Liver (tissue), 3 donors: ENCODE data around the gene DMTF1.

ENCODE experiments used
- FOXA1 ChIP-seq: IDR thresholded peaks from 2 replicates; pipeline ENCODE4 v1.6.1; 2016; ENCODE audit warnings: antibody characterized with exemption
- GABPA ChIP-seq, 2 donors: IDR thresholded peaks in 1 of 2; conservative IDR thresholded peaks in 1 of 2; 2 replicates each; pipeline ENCODE4 v1.6.1; 2016; ENCODE audit warnings: antibody characterized with exemption in 2 of 2, mild to moderate bottlenecking in 1 of 2, moderate library complexity in 1 of 2
- JUND ChIP-seq, 2 donors: IDR thresholded peaks; 2 replicates each; pipeline ENCODE4 v1.6.1; 2016; ENCODE audit warnings: antibody characterized with exemption in 2 of 2
- NR2F2 ChIP-seq: IDR thresholded peaks from 2 replicates; pipeline ENCODE4 v1.6.1; 2016; ENCODE audit warnings: antibody characterized with exemption
- RAD21 ChIP-seq, 2 donors: IDR thresholded peaks; 2 replicates each; pipeline ENCODE4 v1.6.1; 2016; ENCODE audit warnings: antibody characterized with exemption in 2 of 2, mild to moderate bottlenecking in 2 of 2
- SP1 ChIP-seq: IDR thresholded peaks from 2 replicates; pipeline ENCODE4 v1.6.1; 2018; ENCODE audit warnings: antibody characterized with exemption, mild to moderate bottlenecking
- TAF1 ChIP-seq: conservative IDR thresholded peaks from 2 replicates; pipeline ENCODE4 v1.6.1; 2016; ENCODE audit warnings: antibody characterized with exemption, mild to moderate bottlenecking
- YY1 ChIP-seq: IDR thresholded peaks from 2 replicates; pipeline ENCODE4 v1.6.1; 2016; ENCODE audit warnings: antibody characterized with exemption, mild to moderate bottlenecking
- TF ChIP-seq, protein P1 (sequence below): fragments of 150-350 bp; IDR thresholded peaks from 2 replicates; pipeline ENCODE4 v1.5.1; 2017; ENCODE audit warnings: improper control_type of control experiment, low read depth, low read length; ENCODE audit not compliant: missing input control
- TF ChIP-seq, protein P2 (sequence below): IDR thresholded peaks from 2 replicates; pipeline ENCODE4 v1.6.1; 2016; ENCODE audit warnings: antibody characterized with exemption
- TF ChIP-seq, protein P3 (sequence below): IDR thresholded peaks from 2 replicates; pipeline ENCODE4 v1.6.1; 2016; ENCODE audit warnings: antibody characterized with exemption
- TF ChIP-seq, protein P4 (sequence below): IDR thresholded peaks from 2 replicates; pipeline ENCODE4 v1.6.1; 2016; ENCODE audit warnings: antibody characterized with exemption, mild to moderate bottlenecking
- TF ChIP-seq, protein P5 (sequence below): IDR thresholded peaks from 2 replicates; pipeline ENCODE4 v1.6.1; 2016; ENCODE audit warnings: antibody characterized with exemption
- donor health status: healthy.
- donor health status: healthy.

DNA sequence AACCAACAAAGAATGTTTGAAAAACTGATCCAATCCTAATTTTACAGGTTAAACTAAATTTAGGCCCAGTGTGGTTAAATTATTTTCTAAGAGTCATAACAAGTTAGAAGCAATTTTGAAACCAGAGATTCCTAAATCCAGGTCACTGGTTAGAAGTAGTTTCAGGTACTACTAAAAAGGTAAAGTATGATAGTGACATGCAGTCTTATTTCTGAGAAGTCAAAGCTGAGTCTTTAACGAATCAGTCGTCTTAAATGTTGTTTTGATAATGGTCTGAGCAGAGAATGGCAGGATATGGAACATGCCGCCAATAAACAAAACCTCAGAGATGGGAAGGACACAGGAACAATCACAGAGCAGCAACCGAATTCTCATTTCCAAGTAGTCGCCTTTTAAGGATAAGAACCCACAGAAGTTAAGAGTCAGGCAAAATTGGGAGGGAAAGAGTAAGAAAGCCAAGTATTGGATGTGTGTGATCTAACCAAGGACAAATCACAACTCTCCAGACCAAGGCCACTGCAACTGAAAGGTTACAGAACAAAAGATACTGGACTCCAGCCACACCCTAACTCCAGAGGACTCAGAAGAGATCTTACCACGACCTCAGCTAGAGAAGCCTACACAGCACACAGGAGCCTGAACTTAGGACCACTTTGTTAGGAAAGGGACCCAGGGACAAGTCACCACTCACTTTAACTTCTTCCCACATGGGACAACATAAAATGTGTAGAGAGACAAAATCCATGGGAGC is 47.6 kb downstream of the DMTF1 start:
- TF ChIP-seq, protein P1, sequence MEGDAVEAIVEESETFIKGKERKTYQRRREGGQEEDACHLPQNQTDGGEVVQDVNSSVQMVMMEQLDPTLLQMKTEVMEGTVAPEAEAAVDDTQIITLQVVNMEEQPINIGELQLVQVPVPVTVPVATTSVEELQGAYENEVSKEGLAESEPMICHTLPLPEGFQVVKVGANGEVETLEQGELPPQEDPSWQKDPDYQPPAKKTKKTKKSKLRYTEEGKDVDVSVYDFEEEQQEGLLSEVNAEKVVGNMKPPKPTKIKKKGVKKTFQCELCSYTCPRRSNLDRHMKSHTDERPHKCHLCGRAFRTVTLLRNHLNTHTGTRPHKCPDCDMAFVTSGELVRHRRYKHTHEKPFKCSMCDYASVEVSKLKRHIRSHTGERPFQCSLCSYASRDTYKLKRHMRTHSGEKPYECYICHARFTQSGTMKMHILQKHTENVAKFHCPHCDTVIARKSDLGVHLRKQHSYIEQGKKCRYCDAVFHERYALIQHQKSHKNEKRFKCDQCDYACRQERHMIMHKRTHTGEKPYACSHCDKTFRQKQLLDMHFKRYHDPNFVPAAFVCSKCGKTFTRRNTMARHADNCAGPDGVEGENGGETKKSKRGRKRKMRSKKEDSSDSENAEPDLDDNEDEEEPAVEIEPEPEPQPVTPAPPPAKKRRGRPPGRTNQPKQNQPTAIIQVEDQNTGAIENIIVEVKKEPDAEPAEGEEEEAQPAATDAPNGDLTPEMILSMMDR: no peak
- TF ChIP-seq, protein P2, sequence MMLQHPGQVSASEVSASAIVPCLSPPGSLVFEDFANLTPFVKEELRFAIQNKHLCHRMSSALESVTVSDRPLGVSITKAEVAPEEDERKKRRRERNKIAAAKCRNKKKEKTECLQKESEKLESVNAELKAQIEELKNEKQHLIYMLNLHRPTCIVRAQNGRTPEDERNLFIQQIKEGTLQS: no peak
- TF ChIP-seq, protein P3, sequence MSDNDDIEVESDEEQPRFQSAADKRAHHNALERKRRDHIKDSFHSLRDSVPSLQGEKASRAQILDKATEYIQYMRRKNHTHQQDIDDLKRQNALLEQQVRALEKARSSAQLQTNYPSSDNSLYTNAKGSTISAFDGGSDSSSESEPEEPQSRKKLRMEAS: no peak
- TF ChIP-seq SP1 (no peak), JUND (IDR thresholded peaks at IDR 0.05) (no peak), TAF1 (no peak), GABPA (IDR thresholded peaks at IDR 0.05 in 1 of 2, conservative IDR thresholded peaks at IDR 0.05 in 1 of 2) (no peak), YY1 (no peak), RAD21 (IDR thresholded peaks at IDR 0.05) (no peak), NR2F2 (no peak), FOXA1 (no peak)
- TF ChIP-seq, protein P4, sequence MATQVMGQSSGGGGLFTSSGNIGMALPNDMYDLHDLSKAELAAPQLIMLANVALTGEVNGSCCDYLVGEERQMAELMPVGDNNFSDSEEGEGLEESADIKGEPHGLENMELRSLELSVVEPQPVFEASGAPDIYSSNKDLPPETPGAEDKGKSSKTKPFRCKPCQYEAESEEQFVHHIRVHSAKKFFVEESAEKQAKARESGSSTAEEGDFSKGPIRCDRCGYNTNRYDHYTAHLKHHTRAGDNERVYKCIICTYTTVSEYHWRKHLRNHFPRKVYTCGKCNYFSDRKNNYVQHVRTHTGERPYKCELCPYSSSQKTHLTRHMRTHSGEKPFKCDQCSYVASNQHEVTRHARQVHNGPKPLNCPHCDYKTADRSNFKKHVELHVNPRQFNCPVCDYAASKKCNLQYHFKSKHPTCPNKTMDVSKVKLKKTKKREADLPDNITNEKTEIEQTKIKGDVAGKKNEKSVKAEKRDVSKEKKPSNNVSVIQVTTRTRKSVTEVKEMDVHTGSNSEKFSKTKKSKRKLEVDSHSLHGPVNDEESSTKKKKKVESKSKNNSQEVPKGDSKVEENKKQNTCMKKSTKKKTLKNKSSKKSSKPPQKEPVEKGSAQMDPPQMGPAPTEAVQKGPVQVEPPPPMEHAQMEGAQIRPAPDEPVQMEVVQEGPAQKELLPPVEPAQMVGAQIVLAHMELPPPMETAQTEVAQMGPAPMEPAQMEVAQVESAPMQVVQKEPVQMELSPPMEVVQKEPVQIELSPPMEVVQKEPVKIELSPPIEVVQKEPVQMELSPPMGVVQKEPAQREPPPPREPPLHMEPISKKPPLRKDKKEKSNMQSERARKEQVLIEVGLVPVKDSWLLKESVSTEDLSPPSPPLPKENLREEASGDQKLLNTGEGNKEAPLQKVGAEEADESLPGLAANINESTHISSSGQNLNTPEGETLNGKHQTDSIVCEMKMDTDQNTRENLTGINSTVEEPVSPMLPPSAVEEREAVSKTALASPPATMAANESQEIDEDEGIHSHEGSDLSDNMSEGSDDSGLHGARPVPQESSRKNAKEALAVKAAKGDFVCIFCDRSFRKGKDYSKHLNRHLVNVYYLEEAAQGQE: no peak
- TF ChIP-seq, protein P5, sequence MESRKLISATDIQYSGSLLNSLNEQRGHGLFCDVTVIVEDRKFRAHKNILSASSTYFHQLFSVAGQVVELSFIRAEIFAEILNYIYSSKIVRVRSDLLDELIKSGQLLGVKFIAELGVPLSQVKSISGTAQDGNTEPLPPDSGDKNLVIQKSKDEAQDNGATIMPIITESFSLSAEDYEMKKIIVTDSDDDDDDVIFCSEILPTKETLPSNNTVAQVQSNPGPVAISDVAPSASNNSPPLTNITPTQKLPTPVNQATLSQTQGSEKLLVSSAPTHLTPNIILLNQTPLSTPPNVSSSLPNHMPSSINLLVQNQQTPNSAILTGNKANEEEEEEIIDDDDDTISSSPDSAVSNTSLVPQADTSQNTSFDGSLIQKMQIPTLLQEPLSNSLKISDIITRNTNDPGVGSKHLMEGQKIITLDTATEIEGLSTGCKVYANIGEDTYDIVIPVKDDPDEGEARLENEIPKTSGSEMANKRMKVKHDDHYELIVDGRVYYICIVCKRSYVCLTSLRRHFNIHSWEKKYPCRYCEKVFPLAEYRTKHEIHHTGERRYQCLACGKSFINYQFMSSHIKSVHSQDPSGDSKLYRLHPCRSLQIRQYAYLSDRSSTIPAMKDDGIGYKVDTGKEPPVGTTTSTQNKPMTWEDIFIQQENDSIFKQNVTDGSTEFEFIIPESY: no peak
